ENCODE measurements around the gene KRTAP10-6.
"Not testable (repeated sequence)": the region's sequence is repeated elsewhere in the genome, so short reads cannot be mapped to it uniquely, and the experiment has no call there.

The KRTAP10-6 gene

DNA sequence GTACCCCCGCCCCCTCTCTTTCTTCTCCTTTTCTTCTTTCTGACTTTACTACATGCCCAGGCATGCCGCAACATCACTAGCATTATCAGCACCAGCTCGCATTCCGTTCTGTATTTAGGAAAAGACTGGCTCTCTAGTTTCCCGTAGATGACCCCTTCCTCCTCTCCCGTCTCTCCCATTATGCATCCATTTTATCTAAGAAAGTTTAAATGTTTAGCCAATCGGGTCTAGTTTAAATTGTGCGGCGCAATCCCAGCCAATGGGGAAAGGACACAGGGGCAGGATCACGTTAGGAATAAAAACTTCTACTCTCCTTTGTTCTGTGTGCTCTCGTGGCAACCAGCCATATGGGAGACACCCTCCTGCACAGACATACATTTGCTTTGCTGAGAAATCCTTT, 5.8 kb upstream of the KRTAP10-6 start:
- DNase-seq: no peak

DNA sequence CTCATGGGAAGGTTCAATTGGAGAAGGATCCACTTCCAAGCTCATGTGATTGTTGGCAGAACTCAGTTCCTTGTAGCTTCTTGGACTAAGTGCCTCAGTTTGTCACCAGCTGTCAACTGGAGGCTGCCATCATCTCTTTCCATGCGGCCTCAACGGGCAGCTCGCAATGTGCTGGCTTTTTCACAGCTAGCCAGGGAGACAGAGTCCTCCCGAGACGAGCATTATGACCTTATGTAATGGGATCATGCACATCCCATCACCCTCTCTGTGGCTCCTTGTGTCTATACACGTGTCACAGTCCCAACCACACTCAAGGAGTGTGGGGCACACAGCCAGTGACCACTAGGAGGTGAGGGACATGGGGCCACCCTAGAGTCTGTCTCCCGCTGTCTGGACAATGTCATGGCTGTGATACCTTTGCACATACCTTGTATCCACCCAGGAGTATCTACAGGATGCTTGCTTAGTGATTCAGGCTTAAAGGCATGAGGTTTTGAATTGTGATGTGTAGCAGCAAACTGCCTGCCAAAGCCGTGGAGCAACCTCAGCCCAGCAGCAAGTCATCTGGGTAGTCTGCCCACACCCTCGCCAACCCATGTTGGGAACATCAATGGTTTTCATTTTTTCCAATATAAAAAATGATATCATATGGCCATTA, 3.9 kb upstream of the KRTAP10-6 start:
- no peak for DNase-seq

DNA sequence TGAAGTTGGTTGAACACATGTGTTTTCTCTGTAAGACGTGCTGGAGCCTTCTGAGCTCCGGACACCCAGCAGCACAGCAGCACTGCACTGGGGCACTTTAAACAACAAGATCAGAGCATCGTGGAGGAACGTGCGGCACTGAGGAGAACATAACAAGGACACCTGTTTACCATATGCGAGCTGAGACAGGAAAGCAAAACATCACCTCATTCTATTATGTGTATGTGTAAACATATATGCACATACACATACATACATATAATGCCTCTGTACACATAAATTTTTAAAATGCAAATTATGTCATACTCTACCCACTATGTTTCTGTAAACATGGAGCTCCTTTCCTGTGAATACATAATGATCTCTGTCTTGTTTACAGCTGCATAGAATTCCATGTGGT, 3.2 kb upstream of the KRTAP10-6 start:
- no peak for DNase-seq

DNA sequence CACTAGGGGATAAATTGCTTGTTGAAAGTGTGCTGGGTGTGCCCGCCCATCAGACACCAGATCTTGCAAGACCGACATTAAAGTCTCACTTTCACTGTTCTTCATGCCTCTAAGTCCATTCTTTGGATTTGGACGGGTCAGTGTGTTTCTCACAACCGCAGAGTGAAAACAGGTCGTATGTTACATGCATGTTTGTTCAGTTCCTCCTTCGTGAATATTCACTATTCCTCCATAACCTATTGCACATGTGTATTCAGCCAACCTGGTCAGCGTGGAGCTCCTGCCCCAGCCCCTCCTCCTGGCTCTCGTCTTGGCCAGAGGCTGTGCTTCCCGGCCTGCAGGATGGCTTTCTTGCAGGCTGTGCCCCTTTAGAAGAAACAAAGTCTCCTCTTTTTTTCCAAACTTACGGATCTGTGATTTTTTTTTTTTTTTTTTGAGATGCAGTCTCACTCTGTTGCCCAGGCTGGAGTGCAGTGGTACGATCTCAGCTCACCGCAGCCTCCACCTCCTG, 2.2 kb upstream of the KRTAP10-6 start:
- no peak for DNase-seq

DNA sequence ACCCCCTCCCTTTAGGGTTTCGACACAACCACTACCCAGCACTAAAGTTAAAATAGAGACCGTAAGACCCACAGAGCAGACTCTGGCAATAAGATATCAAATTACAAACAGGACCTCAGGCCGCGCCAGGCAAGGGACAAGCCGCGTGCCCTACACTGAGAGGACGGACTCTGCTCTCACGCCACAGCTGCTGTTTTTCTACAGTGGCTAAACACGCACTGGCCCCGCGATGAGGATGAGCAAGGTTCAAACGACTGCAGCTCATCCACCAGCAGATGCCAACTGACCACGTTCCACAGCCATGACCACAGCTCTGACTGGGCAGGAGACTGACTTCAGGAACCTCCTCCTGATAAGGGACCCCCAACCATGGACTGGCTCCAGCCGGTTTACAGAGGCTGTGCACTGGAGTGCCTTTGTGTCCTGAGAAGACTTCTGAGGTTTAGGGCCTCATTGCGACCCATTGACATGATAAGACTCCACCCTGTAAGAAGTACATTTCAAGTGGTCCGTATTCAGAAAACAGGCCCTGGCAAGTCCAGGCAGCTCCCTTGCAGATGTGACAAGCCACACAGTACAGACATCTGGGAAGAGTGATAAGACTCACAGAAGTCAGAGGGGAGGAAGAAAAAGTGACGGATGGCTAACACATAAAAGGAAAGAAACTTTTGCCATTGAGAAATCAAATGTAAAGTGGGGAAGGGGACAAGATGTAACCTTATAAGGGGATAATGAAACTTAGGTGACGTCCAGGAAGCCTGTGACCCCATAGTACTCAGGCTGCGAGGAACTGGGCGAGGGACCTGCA, 1.5 kb upstream of the KRTAP10-6 start:
- no peak for DNase-seq

DNA sequence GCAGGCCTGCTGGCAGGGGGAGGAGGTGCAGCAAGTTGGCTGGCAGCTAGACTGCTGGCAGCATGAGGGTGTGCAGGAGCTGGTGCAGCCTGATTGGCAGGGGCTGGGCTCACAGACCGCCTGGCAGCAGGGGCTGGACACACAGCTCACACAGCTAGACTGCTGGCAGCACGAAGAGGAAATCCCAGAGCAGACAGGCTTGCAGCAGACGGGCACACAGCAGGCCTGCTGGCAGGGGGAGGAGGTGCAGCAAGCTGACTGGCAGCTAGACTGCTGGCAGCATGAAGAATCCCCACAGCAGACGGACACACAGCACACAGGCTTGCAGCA, 539 bp downstream of the KRTAP10-6 start:
- DNase-seq: not testable (repeated sequence)

DNA sequence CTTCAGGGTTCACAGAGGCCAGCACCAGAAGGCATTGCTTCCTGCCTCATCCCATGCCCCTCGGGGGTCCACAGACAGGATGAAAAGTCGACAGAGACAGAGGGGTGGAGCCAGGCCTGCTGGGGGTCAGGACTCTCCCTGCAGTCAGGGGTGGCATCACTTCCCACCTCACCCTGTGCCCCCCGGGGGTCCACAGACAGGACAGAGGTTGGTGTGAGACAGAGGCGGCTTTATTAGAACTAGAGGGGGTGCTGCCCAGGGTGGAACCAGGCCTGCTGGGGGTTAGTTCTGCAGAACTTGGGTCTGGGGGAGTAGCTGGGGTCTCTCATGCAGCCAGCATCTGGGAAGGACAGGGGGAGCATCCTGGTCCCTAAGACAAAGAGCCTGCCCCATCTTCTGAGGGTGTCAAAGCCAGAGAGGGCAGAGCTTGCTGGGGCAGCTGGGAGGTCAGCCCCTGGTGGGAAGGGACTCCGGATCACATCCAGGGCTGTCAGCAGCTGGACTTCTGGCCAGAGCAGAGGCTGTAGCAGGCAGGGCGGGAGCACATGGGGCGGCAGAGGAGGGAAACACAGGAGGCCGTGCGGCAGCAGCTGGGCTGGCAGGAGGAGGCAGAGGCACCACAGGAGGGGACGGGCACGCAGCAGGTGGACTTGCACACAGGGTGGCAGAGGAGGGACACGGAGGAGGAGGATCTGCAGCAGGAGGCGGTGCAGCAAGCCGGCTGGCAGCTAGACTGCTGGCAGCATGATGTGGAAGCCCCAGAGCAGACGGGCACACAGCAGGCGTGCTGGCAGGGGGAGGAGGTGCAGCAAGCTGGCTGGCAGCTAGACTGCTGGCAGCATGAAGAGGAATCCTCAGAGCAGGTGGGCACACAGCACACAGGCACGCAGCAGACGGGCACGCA, 1.2 kb downstream of the KRTAP10-6 start:
- not testable (repeated sequence) for DNase-seq

DNA sequence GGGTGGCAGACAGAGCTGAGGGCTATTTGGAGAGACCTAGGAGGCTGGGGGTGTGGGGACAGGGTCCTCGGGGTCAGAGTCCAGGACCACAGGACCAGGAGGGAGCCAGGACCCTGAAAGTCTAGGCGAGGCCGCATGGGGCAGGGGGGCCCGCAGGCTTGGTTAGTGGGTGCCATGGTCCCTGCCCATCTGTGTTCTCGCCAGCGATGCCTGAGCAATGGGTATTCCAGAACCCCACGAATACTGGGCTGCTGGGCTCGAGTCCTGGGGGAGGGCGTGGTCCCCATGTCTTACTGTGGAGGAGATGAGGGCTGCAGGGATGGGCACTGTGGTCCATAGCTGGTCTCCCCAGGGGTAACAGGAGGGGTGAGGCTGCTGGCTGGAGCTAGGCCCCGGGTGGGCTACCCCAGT, 2.0 kb downstream of the KRTAP10-6 start:
- no peak for DNase-seq

DNA sequence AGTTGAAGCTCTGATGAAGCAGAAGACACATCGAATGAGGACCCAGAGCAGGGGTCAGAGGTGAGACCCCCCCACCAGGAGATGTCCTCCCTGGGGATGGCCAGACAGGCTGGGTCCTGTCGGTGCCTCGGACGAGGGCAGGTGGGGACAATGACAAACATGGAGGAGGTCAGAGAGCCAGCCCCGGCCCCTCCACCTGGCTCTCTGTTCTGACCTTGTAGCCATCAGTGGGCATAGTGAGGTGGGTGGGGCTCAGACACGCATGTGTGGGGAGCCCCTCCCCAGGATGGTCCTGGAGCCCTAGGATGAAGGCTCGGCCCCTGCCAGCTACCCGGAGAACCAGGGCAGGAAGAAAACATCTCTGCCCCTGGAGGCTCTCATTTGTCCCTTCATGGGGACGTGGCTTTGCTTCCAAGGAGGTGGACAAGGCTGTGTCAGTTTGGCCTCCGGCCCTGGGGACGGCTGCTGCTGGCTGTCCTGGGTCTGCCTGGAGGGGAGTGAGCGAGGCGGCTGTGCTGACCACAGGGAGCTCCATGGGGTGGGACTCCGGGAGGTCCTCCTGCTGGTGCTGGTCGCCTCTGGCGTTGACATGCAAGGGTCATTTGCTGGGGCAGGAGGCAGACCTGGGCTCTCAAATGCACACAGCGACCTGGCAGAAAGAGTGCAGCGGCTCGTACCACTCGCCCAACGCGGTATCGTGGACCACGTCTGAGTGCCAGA, 2.6 kb downstream of the KRTAP10-6 start:
- no peak for DNase-seq

DNA sequence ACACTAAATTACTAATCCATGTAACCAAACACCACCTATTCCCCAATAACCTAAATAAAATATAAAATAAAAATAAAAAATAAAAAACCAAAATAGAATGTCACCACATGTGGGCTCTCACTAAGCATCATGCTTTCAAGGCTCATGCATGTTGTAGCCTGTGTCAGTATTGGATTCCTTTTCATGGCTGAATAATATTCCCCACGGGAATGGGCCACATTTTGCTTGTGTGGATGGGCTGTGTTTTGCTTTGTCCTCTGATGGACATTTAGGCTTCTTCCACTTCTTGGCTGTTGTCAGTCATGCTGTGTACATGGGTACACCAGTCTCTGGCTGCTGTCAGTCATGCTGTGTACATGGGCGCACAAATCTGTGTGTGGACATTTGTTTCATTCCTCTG, 3.2 kb downstream of the KRTAP10-6 start:
- no peak for DNase-seq

DNA sequence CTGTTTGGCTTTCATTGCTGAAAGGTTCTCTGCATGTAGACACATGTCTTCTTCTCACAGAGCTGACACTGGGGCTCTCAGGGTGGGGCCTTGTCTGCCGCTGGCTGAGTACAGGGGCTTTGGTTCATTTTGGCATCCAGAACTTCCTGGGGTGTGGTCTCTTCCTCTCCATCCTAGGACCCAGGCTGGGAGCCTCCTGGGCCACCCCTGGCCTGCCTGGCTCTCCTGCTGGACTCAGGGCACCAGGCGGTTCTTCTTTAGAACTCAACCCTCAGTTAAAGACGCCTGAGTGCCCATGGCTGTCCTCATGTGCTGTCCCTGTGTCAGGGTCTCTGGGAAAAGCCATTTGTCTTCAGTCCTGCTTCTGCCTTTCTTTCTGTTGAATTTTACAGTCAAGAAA, 6.4 kb downstream of the KRTAP10-6 start:
- DNase-seq: no peak

DNA sequence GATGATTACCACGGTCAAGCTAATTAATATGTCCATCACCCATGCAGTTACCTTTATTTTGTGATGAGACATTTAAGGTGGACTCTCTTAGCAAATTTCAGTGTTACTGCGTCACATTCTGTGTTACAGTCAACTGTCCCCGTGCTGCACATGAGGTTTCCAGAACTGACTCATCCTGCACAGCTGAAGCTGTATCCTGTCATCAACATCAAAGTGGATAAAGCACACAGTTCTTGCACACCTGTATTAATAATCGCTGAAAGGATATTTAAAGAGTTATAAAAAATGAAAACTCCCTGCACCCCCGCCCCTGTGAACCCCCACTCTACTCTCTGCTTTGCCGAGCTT, 8.5 kb downstream of the KRTAP10-6 start:
- DNase-seq: no peak

DNA sequence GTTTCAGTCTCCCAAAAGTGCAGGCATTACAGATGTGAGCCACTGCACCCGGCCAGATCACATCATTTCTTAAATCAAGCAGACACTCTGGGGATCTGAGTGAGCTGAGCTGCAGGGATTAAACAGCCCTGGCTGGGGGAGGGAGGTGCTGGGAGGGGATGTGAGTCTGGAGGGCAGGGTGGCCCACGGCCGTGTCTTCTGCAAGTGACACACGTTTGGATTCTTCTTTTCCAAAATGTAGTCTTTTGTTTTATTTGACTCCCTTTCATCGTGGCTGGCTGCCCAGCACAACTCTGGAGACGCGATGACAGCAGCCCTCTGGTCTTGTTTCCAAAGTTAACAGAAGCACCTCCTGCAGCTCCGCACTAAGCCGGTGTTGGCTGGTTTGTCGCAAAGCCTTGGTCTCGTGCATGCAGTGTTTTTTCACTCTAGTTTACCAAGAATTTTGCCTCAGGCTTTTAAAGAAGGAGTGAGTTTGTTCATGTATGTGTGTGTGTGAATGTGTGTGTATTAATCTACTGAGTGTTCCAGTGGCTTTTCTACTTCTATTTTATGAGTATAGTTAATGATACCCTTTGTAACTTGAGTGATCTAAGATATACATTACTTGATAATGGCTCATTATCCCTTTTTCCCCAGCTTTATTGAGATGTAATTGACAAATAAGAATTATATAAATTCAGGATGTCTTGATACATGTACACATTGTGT, 9.1 kb downstream of the KRTAP10-6 start:
- DNase-seq: no peak

DNA sequence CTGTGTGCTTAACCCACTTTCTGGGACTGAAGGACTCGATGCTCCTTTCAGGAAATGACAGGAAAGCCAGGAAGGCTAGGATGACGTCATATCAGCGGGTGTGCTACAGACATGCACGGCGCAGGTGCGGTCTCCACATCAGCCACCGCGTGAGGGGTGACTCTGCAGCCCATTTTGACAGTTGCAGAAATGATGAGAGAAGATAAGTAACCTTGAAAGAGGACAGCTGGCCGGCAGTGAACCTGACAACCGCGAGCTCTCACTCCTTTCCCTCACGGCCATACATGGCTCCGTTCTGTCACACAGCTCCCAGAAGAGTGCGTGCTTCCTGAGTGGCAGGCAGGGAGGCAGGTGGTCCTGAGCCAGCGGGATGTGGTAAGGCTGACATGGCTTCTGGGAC, 10.2 kb downstream of the KRTAP10-6 start:
- DNase-seq: no peak

DNA sequence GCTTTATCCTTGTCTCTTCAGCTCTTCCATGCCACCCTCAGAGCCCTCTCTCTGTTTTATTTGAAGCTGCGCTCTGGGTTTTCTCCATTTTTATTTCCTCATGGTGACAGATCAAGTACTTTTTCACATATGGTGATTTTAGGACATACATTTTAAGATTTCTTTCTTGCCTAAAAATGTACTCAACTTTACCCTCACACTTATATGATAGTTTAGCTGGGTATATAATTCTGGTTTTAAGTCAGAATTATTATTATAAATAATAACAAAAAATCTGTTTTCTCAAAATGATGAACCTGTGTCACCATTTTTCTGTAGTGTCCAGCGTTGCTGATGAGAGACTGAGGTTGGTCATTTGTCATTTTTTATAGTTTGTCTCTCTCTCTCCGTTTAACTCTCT, 11.1 kb downstream of the KRTAP10-6 start:
- no peak for DNase-seq

DNA sequence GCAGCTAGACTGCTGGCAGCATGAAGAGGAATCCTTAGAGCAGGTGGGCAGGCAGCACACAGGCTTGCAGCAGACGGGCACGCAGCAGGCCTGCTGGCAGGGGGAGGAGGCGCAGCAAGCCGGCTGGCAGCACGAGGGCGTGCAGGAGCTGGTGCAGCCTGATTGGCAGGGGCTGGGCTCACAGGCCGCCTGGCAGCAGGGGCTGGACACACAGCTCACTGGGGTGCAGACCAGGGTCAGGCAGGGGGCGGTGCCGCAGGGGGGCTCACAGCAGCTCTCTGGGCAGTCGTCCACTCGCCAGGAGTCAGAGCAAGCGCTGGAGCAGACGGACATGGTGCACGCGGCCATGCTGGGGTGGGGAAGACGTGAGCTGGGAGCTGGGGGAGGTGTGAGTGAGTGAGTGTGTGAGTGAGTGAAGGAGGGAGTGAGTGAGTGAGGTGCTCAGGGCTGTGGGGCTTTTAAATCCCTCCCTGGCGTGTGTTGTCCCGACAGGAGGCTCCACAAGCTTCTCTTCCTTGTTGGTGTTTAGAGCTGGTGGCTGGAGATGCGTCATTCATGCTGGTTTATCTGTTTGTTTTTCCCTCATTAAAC, 12.0 kb downstream of the KRTAP10-6 start, which contains the start of gene KRTAP10-5:
KRTAP10-5 (minus strand) TSS at position 374 of the 591 bp plus-strand sequence; CDS start at position 348, 26 bp downstream.
- not testable (repeated sequence) for DNase-seq

DNA sequence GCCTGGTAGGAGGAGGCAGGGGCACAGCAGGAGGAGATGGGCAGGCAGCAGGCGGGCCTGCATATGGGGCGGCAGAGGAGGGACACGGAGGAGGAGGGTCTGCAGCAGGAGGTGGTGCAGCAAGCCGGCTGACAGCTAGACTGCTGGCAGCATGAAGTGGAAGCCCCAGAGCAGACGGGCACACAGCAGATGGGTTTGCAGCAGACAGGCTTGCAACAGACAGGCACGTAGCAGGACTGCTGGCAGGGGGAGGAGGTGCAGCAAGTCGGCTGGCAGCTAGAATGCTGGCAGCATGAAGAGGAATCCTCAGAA, 12.5 kb downstream of the KRTAP10-6 start:
- DNase-seq: no peak

DNA sequence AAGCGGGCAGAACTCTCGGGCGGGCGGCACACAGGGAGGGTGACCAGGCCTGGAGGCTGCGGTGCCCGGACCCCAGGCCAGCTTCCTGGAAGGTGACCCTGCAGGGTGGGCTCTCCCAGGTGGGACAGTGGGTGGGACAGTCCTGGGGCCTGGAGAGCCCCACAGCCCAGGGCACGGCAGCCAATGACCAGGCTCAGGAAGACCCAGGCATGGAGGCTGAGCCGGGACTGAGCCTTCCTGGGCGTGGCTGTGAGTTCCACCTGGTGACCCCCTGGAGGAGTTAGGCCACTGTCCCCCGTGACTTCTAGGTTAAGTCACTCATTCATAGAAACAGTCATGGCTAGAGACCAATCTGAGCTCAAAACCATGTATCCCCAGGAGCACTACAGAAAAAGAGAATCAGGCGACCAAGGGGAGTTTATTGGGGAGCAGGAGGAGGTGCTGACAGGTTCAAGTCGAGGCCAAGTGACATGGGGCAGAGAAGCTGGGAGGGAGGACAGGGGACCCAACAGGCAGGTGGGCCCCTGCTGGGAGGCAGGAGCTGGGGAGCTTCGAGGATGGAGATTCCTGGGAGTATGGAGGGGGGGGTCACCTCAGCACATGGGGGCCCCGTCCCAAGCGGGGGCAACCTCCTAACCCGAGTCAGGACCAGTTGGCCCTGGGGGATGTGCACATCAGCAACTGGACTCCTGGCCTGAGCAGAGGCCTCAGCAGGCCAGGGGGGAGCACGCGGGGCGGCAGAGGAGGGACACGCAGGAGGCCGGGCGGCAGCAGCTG, 13.1 kb downstream of the KRTAP10-6 start:
- no peak for DNase-seq

DNA sequence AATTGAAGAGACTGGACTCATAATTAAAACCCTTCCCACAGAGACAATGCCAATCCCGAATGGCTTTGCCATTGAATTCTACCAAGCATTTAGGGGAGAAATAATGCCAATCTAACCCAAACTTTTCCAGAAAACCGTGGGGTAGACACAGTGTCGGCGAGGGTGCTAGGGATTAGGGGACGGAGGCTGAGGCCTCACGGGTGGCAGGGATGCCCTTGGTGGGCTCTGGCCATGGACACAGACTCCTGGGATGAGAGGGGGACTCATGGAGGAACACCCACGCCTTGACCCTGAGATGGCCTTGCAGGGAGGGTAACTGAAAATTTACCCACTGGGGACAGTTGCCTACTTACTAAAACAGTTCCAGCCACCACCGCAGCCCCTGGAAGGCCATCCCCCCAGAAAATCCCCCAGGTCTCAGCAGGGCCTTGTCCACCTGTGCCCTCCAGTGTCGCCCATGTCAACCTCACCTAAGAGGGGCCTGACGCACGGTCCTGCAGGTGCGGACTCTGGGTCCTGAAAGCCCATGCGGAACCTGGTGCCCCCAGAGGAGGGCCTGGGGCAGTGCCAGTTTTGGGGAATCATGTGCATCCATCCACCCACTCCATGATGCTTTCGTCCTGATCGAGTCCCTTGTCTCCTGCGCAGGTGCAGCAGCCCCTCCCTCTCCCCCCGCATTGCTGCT, 13.8 kb downstream of the KRTAP10-6 start:
- no peak for DNase-seq

DNA sequence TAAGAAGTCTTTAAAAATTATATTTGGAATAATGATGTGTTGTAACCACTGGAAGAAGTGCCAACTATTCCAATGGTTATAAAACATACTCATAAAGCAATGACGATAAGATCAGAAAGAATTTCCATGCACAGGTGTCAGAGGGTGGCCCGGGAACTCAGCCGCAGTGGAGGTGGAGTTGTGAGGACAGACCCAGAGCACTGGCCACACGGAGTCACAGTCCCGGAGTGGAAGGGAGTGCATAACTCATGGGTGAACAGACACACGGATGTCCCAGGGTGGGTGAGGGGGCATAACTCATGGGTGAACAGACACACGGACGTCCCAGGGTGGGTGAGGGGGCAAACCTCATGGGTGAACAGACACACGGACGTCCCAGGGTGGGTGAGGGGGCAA, 16.3 kb downstream of the KRTAP10-6 start:
- no peak for DNase-seq

All from T-helper 9 cell (primary cell).